Measurements from ENCODE around the gene ZNF14.
"Not testable (repeated sequence)": the region's sequence is repeated elsewhere in the genome, so short reads cannot be mapped to it uniquely, and the experiment has no call there.

The ZNF14 gene

GRCh38 chr19:19732579-19733501 lies at the start of gene ZNF14:
TSS of gene ZNF14 (minus strand) at chr19:19733112. CDS start at chr19:19732958, 154 bp downstream.
- peak; percentile 94 for DNase-seq (ENCODE audit: low spot score)

- DNase-seq (ENCODE audit: low spot score), result peak; percentile 7
Measured at GRCh38 chr19:19781791-19782190, 48.9 kb upstream of the ZNF14 start.

GRCh38 chr19:19778666-19779065 lies 45.8 kb upstream of the ZNF14 start:
- DNase-seq (ENCODE audit: low spot score), result no peak

DNA sequence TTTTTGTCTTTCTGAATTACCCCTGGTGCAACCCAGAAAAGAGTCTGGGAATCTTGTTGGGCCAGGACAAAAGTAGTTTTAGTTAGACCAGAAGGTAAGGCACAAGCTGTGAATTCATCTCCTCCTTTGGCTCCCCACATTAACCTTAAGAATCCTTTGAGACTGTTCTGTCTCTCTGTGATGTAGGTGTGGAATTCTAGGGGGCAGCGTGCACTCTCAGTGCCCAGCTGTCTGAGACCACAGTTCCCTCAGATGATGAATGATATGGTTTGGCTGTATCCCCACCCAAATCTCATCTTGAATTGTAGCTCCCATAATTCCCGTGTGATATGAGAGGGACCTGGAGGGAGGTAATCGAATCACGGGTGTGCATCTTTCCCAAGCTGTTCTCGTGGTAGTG lies 44.8 kb upstream of the ZNF14 start:
- DNase-seq (ENCODE audit: low spot score), result no peak

DNA sequence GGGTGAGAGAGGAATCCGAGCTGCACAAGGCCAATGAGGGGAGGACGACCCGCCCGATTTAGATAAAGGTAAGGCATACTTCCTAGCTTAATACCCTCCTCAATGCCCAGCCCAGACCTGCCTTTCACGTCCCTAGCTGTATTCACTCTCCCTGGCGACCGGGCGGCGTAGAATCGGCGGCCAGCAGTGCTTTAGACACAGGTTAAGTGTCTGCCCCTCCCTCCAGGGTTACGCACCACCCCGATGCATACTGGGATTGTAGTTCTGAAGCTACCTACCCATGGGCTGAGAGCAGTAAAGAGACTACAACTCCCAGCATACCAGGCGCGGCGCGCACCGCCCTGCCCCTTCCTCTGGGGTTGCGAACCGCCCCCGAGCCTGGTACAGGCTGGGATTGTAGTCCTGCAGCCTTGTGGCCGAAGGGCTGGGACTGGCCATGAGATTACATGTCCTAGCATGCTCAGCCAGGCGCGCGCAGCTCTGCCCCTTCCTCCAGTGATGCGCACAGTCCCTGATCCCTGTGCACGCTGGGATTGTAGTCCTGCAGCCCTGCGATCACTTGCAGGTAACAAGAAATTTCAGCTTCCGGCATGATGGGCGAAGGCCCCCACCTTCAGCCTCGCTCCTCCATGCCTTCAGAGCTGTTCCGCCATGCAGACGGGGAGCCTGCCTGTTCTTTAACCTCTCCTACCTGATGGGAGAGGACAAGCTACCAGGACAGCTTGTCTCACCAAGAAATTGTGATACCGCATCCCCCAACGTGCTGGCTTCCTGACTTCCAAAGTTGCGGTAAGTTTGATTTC lies 43.5 kb upstream of the ZNF14 start:
- DNase-seq (ENCODE audit: low spot score), result peak; percentile 99

DNA sequence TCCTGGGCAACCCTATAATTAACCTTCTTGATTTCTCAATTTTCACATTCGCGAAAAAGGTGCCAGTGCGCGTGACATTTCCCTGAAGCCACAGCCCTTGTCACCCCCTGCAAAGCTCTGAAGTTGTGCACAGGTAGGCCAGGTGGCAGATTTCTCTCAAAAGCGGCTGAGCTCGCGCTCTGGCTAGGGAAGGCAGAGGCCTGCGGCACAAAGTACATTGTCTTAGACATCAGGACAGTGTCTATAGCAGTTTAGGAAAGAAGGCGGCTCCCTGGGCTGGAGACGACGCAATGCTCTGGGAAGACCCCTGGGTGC lies 42.9 kb upstream of the ZNF14 start:
- DNase-seq (ENCODE audit: low spot score), result no peak

- DNase-seq (ENCODE audit: low spot score), result no peak
Measured at GRCh38 chr19:19774354-19775033, 41.6 kb upstream of the ZNF14 start.

GRCh38 chr19:19771963-19772362 lies 39.1 kb upstream of the ZNF14 start:
- DNase-seq (ENCODE audit: low spot score), result not testable (repeated sequence)

GRCh38 chr19:19769971-19770370 lies 37.1 kb upstream of the ZNF14 start:
- not testable (repeated sequence) for DNase-seq (ENCODE audit: low spot score)

DNA sequence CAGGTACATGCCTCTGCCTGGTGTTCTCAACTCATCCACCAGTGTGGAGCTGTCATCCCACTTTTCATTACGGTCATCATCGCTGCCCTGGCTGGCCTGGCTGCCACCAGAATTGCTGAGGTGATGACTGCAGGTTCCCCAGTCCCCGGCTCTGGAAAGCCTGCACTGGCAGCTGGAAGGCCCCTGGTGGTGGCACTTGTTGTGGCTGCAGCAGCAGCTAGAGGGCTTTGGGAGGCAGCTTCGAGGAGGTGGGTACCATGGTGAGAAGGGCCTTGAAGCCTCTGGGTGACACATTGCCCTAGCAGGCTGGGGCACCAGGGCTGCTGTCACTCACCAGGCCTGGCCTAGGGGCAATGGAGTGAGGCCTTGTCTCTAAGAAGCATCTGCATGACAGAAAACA lies 25.3 kb upstream of the ZNF14 start:
- DNase-seq (ENCODE audit: low spot score), result no peak

- DNase-seq (ENCODE audit: low spot score), result no peak
Measured at GRCh38 chr19:19752760-19753403, 20.0 kb upstream of the ZNF14 start.

GRCh38 chr19:19751846-19752245 lies 18.9 kb upstream of the ZNF14 start:
- no peak for DNase-seq (ENCODE audit: low spot score)

DNA sequence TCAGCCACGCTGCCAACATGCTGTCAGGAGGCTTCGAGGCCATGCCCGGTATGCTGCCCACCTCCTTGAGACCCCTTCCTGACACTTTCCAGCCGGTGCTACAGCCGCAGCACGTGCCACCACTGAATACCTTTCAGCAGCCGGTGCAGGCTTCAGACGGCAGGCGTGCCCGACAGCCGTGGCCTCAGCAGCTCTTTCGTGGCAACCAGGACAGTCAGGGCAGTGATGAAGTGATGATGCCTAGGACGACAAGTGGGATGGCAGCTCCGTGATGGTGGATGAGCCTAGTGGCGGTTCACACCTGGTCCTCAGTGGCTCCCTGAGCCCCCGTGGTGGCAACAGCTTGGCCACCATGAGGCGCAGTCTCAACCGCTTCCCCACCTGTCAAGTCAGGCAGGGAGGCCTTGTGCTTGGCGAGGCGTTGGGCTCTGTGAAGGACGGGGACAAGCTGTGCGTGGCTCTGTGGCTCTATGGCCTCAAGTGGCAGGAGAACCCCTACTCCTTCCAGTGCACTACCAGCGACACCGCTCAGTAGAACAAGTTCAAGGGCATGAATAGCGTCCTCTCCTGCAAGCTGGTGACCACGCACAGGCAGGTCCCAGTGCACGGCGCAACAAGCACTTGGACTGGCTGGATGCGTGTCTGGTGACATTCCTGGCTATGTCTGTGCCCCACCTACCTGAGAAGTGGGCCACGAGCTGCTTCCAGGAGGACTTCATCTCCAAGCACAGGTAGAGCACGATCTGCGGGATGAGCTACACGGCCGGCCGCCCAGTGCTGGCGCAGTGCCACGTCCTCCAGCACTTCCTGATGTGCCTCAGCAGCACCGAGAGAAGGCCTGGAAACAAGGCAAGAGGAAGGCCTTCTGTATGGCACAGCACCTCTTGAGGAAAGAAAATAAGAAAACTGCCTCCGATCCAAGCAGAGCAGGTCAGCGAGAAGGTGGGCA lies 18.2 kb upstream of the ZNF14 start:
- peak; percentile 39 for DNase-seq (ENCODE audit: low spot score)

- DNase-seq (ENCODE audit: low spot score), result no peak
Measured at GRCh38 chr19:19749908-19750841, 17.3 kb upstream of the ZNF14 start.

- no peak for DNase-seq (ENCODE audit: low spot score)
Measured at GRCh38 chr19:19749117-19749907, 16.4 kb upstream of the ZNF14 start.

DNA sequence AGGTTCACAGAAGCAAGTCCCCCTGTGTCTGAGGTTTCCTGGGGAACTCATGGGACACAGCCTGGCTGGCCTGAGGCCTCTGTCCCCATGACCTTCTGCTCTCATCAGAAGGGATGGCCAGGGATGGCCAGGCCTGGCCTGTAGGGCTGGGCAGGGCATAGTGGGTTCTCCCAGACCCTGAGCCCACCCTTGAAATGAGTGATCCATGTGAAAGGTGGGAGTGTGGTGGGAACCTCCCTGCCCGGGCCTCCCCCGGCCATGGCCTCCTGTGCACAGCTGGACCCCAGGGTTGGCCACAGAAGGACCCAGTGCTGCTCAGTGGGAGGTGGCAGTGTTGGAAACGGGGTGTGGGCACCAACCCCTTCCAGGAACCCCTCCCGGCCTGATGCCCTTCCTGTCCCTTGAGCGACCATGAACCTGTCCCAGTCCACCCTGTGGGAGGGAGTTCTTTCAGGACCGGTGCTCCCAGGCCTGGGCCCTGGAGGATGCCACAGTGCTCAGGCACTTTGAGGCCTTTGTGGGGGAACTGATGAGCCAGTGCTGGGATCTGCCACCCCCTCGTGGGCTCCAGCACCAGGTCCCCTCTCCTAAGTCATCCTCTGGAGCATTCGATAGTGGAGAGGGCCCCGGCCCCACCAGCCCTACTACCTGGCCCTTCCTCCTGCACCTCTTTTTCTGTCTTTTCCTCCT lies 15.5 kb upstream of the ZNF14 start:
- DNase-seq (ENCODE audit: low spot score), result no peak

DNA sequence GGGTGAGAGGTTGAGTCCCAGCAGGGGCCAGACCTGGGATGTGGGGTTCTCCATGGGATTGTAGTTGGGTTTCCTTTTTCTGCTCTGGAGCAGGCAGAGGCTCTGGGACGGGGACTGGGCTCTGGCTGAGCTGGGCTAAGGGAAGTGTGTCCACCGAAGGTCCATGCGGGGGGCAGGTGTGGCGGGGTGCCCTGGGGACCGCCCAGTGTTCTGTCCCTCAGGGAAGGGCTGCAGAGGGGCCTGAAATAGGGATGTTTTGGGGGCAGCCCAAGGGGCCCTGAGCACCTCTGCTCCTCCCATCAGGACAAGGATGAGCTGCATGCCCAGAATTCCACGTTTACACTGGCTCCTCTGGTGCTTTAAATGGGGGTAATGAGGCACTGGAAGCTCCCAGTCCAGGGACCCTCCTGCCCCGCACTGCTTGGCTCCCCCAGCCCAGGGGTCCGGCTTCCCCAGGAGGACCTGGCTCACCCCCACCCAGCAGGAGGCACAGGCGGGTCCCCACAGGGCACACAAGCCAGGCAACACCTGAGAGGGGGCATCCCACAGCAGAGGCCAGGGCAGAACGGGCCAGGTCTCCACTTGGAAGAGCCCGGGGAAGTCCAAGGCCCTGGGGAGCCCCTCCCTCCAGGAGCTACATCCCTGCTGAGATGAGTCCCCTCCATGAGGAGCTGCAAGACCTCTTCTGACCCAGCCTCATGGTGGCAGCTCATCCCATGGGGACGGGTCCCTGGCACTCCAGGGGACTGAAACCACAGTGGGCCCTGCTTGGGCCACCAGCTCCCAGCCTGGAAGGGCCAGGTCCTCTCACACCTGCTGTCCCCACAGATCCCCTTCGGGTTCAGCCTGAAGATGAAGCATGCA lies 14.7 kb upstream of the ZNF14 start:
- DNase-seq (ENCODE audit: low spot score), result no peak
